BLaER1 treated with 17β-estradiol and CSF1 and Interleukin-3, amounts not matched to agents 10 nM and 100 nM (cell line): ENCODE results near the gene MAD1L1.
"Not testable (repeated sequence)": the region's sequence is repeated elsewhere in the genome, so short reads cannot be mapped to it uniquely, and the experiment has no call there.

Experiments
- H3K27ac ChIP-seq, 11 experiments: shearing (Covaris generic); formaldehyde crosslinking; 2 replicates each; pipeline ENCODE4 v1.8.1; 2022
- H3K27me3 ChIP-seq, 11 experiments: shearing (Covaris generic); formaldehyde crosslinking; 2 replicates each; pipeline ENCODE4 v1.8.1; 2022
- H3K36me3 ChIP-seq, 11 experiments: shearing (Covaris generic); formaldehyde crosslinking; 2 replicates each; pipeline ENCODE4 v1.8.1; 2022
- H3K4me1 ChIP-seq, 10 experiments: shearing (Covaris generic); formaldehyde crosslinking; 2 replicates each; pipeline ENCODE4 v1.8.1; 2022
- H3K4me2 ChIP-seq, 11 experiments: shearing (Covaris generic); formaldehyde crosslinking; 2 replicates each; pipeline ENCODE4 v1.8.1; 2022
- H3K4me3 ChIP-seq, 10 experiments: shearing (Covaris generic); formaldehyde crosslinking; 2 replicates each; pipeline ENCODE4 v1.8.1; 2022
- H3K9ac ChIP-seq, 11 experiments: shearing (Covaris generic); formaldehyde crosslinking; 2 replicates each; pipeline ENCODE4 v1.8.1; 2022
- H3K9me3 ChIP-seq, 11 experiments: shearing (Covaris generic); formaldehyde crosslinking; replicated peaks in 1 of 11; 2 replicates each; pipeline ENCODE4 v1.8.1; 2022
- H4K20me1 ChIP-seq, 11 experiments: shearing (Covaris generic); formaldehyde crosslinking; 2 replicates each; pipeline ENCODE4 v1.8.1; 2022
- Cebpa-rat ChIP-seq, 11 experiments: shearing (Covaris generic); IDR thresholded peaks; 2 replicates each; pipeline ENCODE4 v1.8.1; 2022

The MAD1L1 gene

DNA sequence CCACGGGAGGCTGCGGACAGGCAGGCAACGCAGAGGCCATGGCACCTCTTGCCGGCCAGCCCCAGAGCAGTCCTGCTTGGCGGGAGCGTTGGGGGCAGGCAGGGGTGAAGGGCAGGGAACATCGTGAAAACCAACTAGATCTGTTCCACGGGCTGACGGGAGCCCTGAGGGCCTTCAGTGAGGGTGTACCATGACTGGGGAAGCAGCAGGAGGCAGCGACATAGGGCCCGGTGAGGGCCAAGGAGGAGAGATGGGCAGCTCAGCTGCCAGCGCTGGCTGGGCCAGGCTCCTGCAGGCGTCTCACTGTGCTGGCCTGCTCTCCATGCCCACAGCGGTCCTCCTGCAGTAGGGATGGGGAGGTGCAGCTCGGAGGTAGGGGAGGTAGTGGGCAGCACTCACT lies 366.1 kb downstream of the MAD1L1 start:
- peaks cover 0 to 16% (median under 1%) of the 10 kb centered on the region in 11 experiments; a peak in 9 of 22 replicates for H3K36me3 ChIP-seq
- peaks cover 0 to 11% (median 7%) of the 10 kb centered on the region in 11 experiments; a peak in 10 of 22 replicates for H3K9me3 ChIP-seq
- peaks cover 81 to 99% (median 94%) of the 10 kb centered on the region in 11 experiments for H4K20me1 ChIP-seq
- H3K4me1 ChIP-seq = peaks cover 19 to 57% (median 51%) of the 10 kb centered on the region in 10 experiments
- no peak overlapping the region for H3K4me3 ChIP-seq
- 0 out of 22 replicates have a peak overlapping the region, but pooled peaks of 1 of the 11 experiments have one; percentile 13 for H3K9ac ChIP-seq
- H3K4me2 ChIP-seq = peak overlapping the region in 5 of 11 experiments; percentile 6 to 97 (median 94); a peak in 6 of 22 replicates
- H3K27me3 ChIP-seq = peaks cover 0 to 6% (median 0%) of the 10 kb centered on the region in 11 experiments; a peak in 2 of 22 replicates
- no peak overlapping the region for H3K27ac ChIP-seq
- TF ChIP-seq Cebpa-rat (IDR thresholded peaks at IDR 0.05) = no peak

- H3K27ac ChIP-seq = no peak overlapping the region
- no peak overlapping the region for H3K4me3 ChIP-seq
- H3K36me3 ChIP-seq = peaks cover 0 to 15% (median 0%) of the 10 kb centered on the region in 11 experiments; a peak in 4 of 22 replicates
- no peak for TF ChIP-seq Cebpa-rat (IDR thresholded peaks at IDR 0.05)
- peaks cover 83 to 98% (median 96%) of the 10 kb centered on the region in 11 experiments for H4K20me1 ChIP-seq
- peak overlapping the region in 2 of 11 experiments; percentile 24 to 35; a peak in 3 of 22 replicates for H3K9ac ChIP-seq
- H3K9me3 ChIP-seq = peaks cover 0 to 2% (median 0%) of the 10 kb centered on the region in 11 experiments; a peak in 5 of 22 replicates
- peaks cover 5 to 12% (median 6%) of the 10 kb centered on the region in 11 experiments for H3K27me3 ChIP-seq
- H3K4me1 ChIP-seq = peaks cover 22 to 64% (median 58%) of the 10 kb centered on the region in 10 experiments
- H3K4me2 ChIP-seq = peak overlapping the region in 5 of 11 experiments; percentile 20 to 97 (median 95); a peak in 11 of 22 replicates
These were observed 367.0 kb downstream of the MAD1L1 start for GRCh38 chr7:1865571-1866255.

DNA sequence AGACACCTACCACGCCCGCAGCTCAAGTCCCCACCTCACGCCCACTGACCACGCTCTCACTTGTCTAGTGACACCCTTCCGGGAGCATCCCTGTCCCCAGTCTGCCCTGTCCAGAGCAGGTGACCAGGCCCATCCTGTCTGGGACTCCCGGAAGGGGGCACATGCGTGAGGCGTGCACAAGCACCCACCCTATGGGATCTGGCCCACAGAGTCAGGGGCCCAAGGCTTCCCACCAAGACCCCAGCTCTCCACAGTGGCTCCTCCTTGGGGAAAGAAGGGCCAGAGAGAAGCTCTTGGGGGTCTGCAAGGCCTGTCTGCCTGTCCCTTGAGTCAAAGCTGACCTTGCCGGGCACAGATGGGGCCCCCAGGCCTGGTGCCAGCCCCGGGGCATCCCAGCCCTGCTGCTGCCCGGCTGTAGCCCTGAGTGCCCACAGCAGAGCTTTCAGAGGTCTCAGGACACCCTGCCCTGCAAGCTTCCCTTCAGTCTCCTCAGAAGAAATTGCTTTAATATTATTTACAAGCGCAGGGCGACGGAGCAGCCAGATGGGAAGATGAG lies 367.7 kb downstream of the MAD1L1 start:
- no peak overlapping the region for H3K27ac ChIP-seq
- H3K9ac ChIP-seq = peak overlapping the region in 2 of 11 experiments; percentile 24 to 35; a peak in 2 of 22 replicates
- H3K27me3 ChIP-seq = peaks cover 12 to 18% (median 12%) of the 10 kb centered on the region in 11 experiments
- H3K4me2 ChIP-seq = peak overlapping the region in 5 of 11 experiments; percentile 6 to 97 (median 95); a peak in 9 of 22 replicates
- H3K36me3 ChIP-seq = peaks cover 0 to 15% (median 0%) of the 10 kb centered on the region in 11 experiments; a peak in 4 of 22 replicates
- peaks cover 90 to 98% (median 96%) of the 10 kb centered on the region in 11 experiments for H4K20me1 ChIP-seq
- H3K4me3 ChIP-seq = no peak overlapping the region
- H3K9me3 ChIP-seq = no peaks in the 10 kb centered on the region
- H3K4me1 ChIP-seq = peaks cover 22 to 70% (median 65%) of the 10 kb centered on the region in 10 experiments
- TF ChIP-seq Cebpa-rat (IDR thresholded peaks at IDR 0.05) = no peak

- Histone ChIP-seq H3K4me1 (peaks cover 22 to 77% (median 72%) of the 10 kb centered on the region in 10 experiments), H3K4me3 (no peak overlapping the region), H3K4me2 (peak overlapping the region in 7 of 11 experiments; percentile 78 to 97 (median 94); a peak in 12 of 22 replicates), H3K9ac (no peak overlapping the region), H3K27me3 (peaks cover 19 to 26% (median 20%) of the 10 kb centered on the region in 11 experiments), H3K36me3 (peaks cover 0 to 15% (median 0%) of the 10 kb centered on the region in 11 experiments; a peak in 4 of 22 replicates), H3K9me3 (no peaks in the 10 kb centered on the region), H4K20me1 (peaks cover 92 to 98% (median 96%) of the 10 kb centered on the region in 11 experiments), H3K27ac (no peak overlapping the region)
- no peak for TF ChIP-seq Cebpa-rat (IDR thresholded peaks at IDR 0.05)
These were observed 368.4 kb downstream of the MAD1L1 start for GRCh38 chr7:1864161-1864940.

DNA sequence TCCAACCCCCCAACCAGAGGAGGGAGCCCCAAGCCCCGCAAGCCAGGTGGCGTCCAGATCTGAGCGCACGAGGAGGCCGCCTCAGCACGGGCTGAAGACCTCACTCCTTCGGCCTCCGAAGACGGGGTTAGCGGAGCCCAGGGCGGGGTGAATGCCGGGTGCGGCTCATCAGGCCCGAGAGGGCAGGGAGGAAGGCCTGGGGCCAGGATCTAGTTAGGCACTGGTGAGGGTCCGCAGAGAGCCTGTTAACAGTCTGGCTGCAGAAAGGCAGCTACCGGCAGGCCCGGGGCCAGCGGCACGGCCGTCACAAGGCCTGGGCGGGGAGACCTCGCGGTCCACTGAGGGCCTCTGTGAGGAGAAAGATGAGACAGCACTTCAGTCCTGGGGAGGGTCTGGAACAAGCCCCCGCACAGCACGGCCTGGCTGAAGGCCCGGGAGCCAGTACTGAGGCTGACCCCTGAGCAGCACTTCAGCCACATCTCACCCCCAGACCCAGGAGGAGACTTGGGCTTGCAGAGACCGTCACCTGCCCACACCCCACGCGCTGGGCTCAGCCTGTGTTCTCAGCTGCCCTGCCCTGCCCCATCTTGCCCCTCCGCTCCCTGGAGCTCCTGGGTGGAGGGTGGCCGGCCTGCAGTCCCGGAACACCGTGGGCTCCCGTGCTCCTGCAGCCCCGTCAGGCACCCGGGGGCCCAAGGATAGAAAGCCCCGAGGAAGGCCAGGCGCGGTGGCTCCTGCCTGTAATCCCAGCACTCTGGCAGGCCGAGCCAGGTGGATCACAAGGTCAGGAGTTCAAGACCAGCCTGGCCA lies 369.4 kb downstream of the MAD1L1 start:
- H3K9me3 ChIP-seq = no peaks in the 10 kb centered on the region
- peak overlapping the region in 8 of 11 experiments; percentile 7 to 65 (median 36); a peak in 13 of 22 replicates for H3K27ac ChIP-seq
- peak overlapping the region; percentile 54 to 97 (median 91) for H3K4me2 ChIP-seq
- peaks cover 0 to 21% (median 0%) of the 10 kb centered on the region in 11 experiments; a peak in 4 of 22 replicates for H3K36me3 ChIP-seq
- peaks cover 21 to 32% (median 26%) of the 10 kb centered on the region in 11 experiments for H3K27me3 ChIP-seq
- peaks cover 22 to 88% (median 83%) of the 10 kb centered on the region in 10 experiments for H3K4me1 ChIP-seq
- no peak overlapping the region; a peak in 1 of 20 replicates for H3K4me3 ChIP-seq
- TF ChIP-seq Cebpa-rat (IDR thresholded peaks at IDR 0.05) = no peak
- peak overlapping the region in 10 of 11 experiments; percentile 24 to 68 (median 58); a peak in 16 of 22 replicates for H3K9ac ChIP-seq
- H4K20me1 ChIP-seq = peaks cover 93 to 99% (median 97%) of the 10 kb centered on the region in 11 experiments

DNA sequence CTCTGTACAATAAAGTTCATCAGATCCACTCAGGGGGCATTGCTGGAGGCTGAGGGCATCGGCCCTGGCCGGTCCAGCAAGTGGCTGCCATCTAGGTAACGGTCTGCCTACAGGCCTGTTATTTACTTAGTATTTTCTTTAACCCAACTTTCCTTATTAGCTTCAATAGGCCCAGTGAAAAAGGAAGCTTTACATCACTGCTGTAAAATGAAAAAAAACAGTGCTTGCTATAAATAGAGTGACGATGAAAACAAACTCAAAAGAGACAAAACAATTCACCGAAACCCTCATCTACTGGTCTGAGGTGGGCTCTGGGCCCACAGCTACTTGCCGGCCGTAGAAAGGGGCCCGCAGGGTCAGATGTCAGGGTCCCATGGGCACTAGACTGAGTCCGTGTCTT lies 370.2 kb downstream of the MAD1L1 start:
- TF ChIP-seq Cebpa-rat (IDR thresholded peaks at IDR 0.05) = no peak
- Histone ChIP-seq H3K9ac (peak overlapping the region; percentile 24 to 68 (median 55); a peak in 18 of 22 replicates), H3K4me1 (peaks cover 22 to 94% (median 86%) of the 10 kb centered on the region in 10 experiments), H3K27me3 (peaks cover 21 to 32% (median 26%) of the 10 kb centered on the region in 11 experiments), H3K36me3 (peaks cover 0 to 20% (median 3%) of the 10 kb centered on the region in 11 experiments; a peak in 5 of 22 replicates), H4K20me1 (peaks cover 94 to 100% (median 98%) of the 10 kb centered on the region in 11 experiments), H3K27ac (peak overlapping the region in 8 of 11 experiments; percentile 7 to 65 (median 36); a peak in 13 of 22 replicates), H3K4me2 (peak overlapping the region; percentile 54 to 97 (median 91)), H3K4me3 (peak overlapping the region in 3 of 10 experiments; percentile 13 to 25 (median 24); a peak in 4 of 20 replicates), H3K9me3 (no peaks in the 10 kb centered on the region)

DNA sequence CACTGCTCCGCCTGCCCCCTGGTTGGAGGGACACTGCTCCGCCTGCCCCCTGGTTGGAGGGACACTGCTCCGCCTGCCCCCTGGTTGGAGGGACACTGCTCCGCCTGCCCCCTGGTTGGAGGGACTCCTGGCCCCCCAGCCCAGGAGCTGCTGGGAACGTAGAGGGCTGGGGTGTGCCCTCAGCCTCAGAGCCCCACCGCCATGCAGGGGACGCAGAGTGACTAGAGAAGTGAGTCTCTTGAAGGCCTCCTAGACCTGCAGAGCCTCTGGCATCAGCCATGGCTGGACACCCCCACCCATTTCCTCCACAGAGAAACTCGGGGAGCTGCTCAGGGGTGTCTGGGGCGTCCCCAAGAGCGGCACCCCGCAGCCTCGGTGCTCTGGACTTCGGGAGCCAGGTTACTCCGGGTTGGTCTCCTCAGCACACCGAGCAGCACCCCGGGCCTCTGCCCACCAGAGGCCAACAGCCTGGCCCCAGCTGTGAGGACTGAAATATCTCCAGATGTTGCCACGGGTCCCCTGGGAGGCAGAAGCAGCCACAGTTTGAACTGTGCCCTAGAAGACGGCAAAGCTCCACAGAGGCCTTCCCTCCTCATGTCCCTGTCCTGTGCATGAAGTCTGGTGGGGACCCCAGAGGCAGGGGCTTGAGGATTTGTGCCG lies 370.8 kb downstream of the MAD1L1 start:
- Histone ChIP-seq H3K27me3 (peaks cover 21 to 32% (median 26%) of the 10 kb centered on the region in 11 experiments), H4K20me1 (peaks cover 94 to 100% (median 98%) of the 10 kb centered on the region in 11 experiments), H3K9ac (peak overlapping the region in 10 of 11 experiments; percentile 24 to 68 (median 51); a peak in 16 of 22 replicates)

GRCh38 chr7:1860881-1861798 lies 371.6 kb downstream of the MAD1L1 start:
- not testable (repeated sequence) for H3K27ac ChIP-seq, H3K9me3 ChIP-seq, H3K9ac ChIP-seq, H3K4me3 ChIP-seq
- Histone ChIP-seq H3K27me3 (peaks cover 21 to 34% (median 26%) of the 10 kb centered on the region in 11 experiments), H3K36me3 (peaks cover 0 to 13% (median 0%) of the 10 kb centered on the region in 11 experiments; a peak in 5 of 22 replicates), H3K4me1 (peaks cover 22 to 99% (median 90%) of the 10 kb centered on the region in 10 experiments), H3K4me2 (peak overlapping the region in 8 of 11 experiments; percentile 78 to 97 (median 93); a peak in 16 of 22 replicates), H4K20me1 (peaks cover 94 to 100% (median 98%) of the 10 kb centered on the region in 11 experiments)

More for the DNA sequence above, 370.8 kb downstream of the MAD1L1 start:
- H3K36me3 ChIP-seq = peaks cover 0 to 13% (median 0%) of the 10 kb centered on the region in 11 experiments; a peak in 6 of 22 replicates
- H3K4me3 ChIP-seq = peak overlapping the region in 5 of 10 experiments; percentile 0 to 25 (median 13); a peak in 6 of 20 replicates
- peak overlapping the region; percentile 54 to 97 (median 91) for H3K4me2 ChIP-seq
- TF ChIP-seq Cebpa-rat (IDR thresholded peaks at IDR 0.05) = no peak
- peaks cover 22 to 98% (median 90%) of the 10 kb centered on the region in 10 experiments for H3K4me1 ChIP-seq
- H3K9me3 ChIP-seq = no peaks in the 10 kb centered on the region
- H3K27ac ChIP-seq = peak overlapping the region in 7 of 11 experiments; percentile 7 to 65 (median 38); a peak in 9 of 22 replicates
